Activated B cell treated with CpG ODN at 0.5 μM for 24 hours (primary cell): ENCODE measurements around the gene C1orf174. TPM values are rescaled to one million over a fixed set of nuclear protein-coding genes. Genes with fewer than 3 reads are reported as not detected.

ENCODE experiments used
- ATAC-seq: fragments of 200-7000 bp; cut with Tn5 transposase; one replicate; pipeline ENCODE4 v1.10.0; 2021; ENCODE audit warnings: low read depth, mild to moderate bottlenecking, moderate library complexity
- CTCF ChIA-PET: fragments of 350-600 bp; sonication (Branson Sonifier 250); formaldehyde crosslinking; loops from one replicate; lab custom pipeline; 2021; ENCODE audit warnings: antibody characterized with exemption; lab: Charles Lee
- POLR2A ChIA-PET: fragments of 350-600 bp; sonication (Branson Sonifier 250); formaldehyde crosslinking; loops from one replicate; lab custom pipeline; 2021; ENCODE audit warnings: antibody characterized with exemption; lab: Charles Lee
- DNase-seq: peaks from one replicate; pipeline ENCODE4 v3.0.0; 2022
- H3K27ac Mint-ChIP-seq: one replicate; pipeline ENCODE4 v1.8.0; 2020; ENCODE audit warnings: mixed read lengths
- H3K27me3 Mint-ChIP-seq: one replicate; pipeline ENCODE4 v1.8.0; 2021; ENCODE audit warnings: mixed read lengths
- H3K36me3 Mint-ChIP-seq: one replicate; pipeline ENCODE4 v1.8.0; 2021; ENCODE audit warnings: low read depth, mixed read lengths
- H3K4me1 Mint-ChIP-seq: one replicate; pipeline ENCODE4 v1.8.0; 2021; ENCODE audit warnings: mixed read lengths
- H3K4me3 Mint-ChIP-seq: one replicate; pipeline ENCODE4 v1.8.0; 2020; ENCODE audit warnings: mild to moderate bottlenecking, mixed read lengths
- H3K9me3 Mint-ChIP-seq: one replicate; pipeline ENCODE4 v1.8.0; 2020; ENCODE audit warnings: mixed read lengths
- CTCF ChIP-seq: fragments of 200-600 bp; IDR thresholded peaks from one replicate; pipeline ENCODE4 v1.8.0; 2022; ENCODE audit warnings: antibody characterized with exemption, mild to moderate bottlenecking
- intact Hi-C: fragments of 100-400 bp; cut with micrococcal nuclease; formaldehyde crosslinking; loops from one replicate; pipeline ENCODE4 v1.15.1; 2024
- total RNA-seq: library from RNA; stranded (reverse); gene quantifications from 2 replicates; pipeline ENCODE4 v1.2.3, GENCODE V29; 2022

Gene C1orf174
- total RNA-seq, 1 donor from 2014 or later = 27.5 TPM

- TF ChIP-seq CTCF = no peak
- DNase-seq (no peak), ATAC-seq (no peak)
- peaks cover 40% of the 10 kb centered on the region for H3K36me3 Mint-ChIP-seq
- no peaks in the 10 kb centered on the region for H3K27me3 Mint-ChIP-seq
- POLR2A ChIA-PET = no interaction called here
- no peaks in the 10 kb centered on the region for H3K9me3 Mint-ChIP-seq
- H3K4me1 Mint-ChIP-seq = peaks cover 17% of the 10 kb centered on the region
- CTCF ChIA-PET = no interaction called here
- intact Hi-C loops = no loop called here
- H3K4me3 Mint-ChIP-seq = no peak overlapping the region
- no peak overlapping the region for H3K27ac Mint-ChIP-seq
Measured at GRCh38 chr1:3852711-3853485, 47.2 kb downstream of the C1orf174 start.

GRCh38 chr1:3852091-3852490 is 48.0 kb downstream of the C1orf174 start:
- H3K4me1 Mint-ChIP-seq = peaks cover 12% of the 10 kb centered on the region
- no peaks in the 10 kb centered on the region for H3K27me3 Mint-ChIP-seq
- ATAC-seq (no peak), DNase-seq (no peak)
- CTCF ChIA-PET = no interaction called here
- POLR2A ChIA-PET = no interaction called here
- intact Hi-C loops = no loop called here
- no peak for TF ChIP-seq CTCF
- no peaks in the 10 kb centered on the region for H3K9me3 Mint-ChIP-seq
- no peak overlapping the region for H3K4me3 Mint-ChIP-seq
- peaks cover 47% of the 10 kb centered on the region for H3K36me3 Mint-ChIP-seq
- no peak overlapping the region for H3K27ac Mint-ChIP-seq

GRCh38 chr1:3851292-3851691 is 48.8 kb downstream of the C1orf174 start:
- DNase-seq (no peak), ATAC-seq (no peak)
- TF ChIP-seq CTCF = no peak
- intact Hi-C loops = no loop called here
- ChIA-PET CTCF (no interaction called here), POLR2A (no interaction called here)
- Mint-ChIP-seq H3K4me1 (peaks cover 11% of the 10 kb centered on the region), H3K9me3 (no peaks in the 10 kb centered on the region), H3K27me3 (no peaks in the 10 kb centered on the region), H3K4me3 (no peak overlapping the region), H3K27ac (no peak overlapping the region), H3K36me3 (peaks cover 52% of the 10 kb centered on the region)

GRCh38 chr1:3850857-3851256 is 49.2 kb downstream of the C1orf174 start:
- intact Hi-C loops = no loop called here
- H3K9me3 Mint-ChIP-seq = no peaks in the 10 kb centered on the region
- TF ChIP-seq CTCF = no peak
- H3K36me3 Mint-ChIP-seq = peaks cover 52% of the 10 kb centered on the region
- no peak for ATAC-seq
- CTCF ChIA-PET = no interaction called here
- H3K4me3 Mint-ChIP-seq = no peak overlapping the region
- peaks cover 7% of the 10 kb centered on the region for H3K4me1 Mint-ChIP-seq
- H3K27ac Mint-ChIP-seq = no peak overlapping the region
- no peaks in the 10 kb centered on the region for H3K27me3 Mint-ChIP-seq
- no peak for DNase-seq
- POLR2A ChIA-PET = no interaction called here

- Mint-ChIP-seq H3K9me3 (no peaks in the 10 kb centered on the region), H3K27me3 (no peaks in the 10 kb centered on the region), H3K36me3 (peaks cover 72% of the 10 kb centered on the region), H3K27ac (no peak overlapping the region), H3K4me3 (no peak overlapping the region), H3K4me1 (peaks cover 20% of the 10 kb centered on the region)
- ATAC-seq (no peak), DNase-seq (no peak)
- POLR2A ChIA-PET = no interaction called here
- intact Hi-C loops = no loop called here
- CTCF ChIA-PET = no interaction called here
- no peak for TF ChIP-seq CTCF
Measured at GRCh38 chr1:3847081-3847480, 53.0 kb downstream of the C1orf174 start.
